BJ (cell line): Measurements from ENCODE around the gene NRL. TPM values are rescaled to one million over a fixed set of nuclear protein-coding genes. Genes with fewer than 3 reads are reported as not detected.

Source experiments
- CTCF ChIA-PET: fragments of 350-600 bp; formaldehyde crosslinking; extraction: SDS; loops from one replicate; lab custom pipeline; 2021; ENCODE audit warnings: antibody characterized with exemption, inconsistent platforms; lab: Yijun Ruan, JAX
- POLR2A ChIA-PET: fragments of 300-600 bp; sonication (Branson Sonifier 250); formaldehyde crosslinking; extraction: SDS; loops from one replicate; lab custom pipeline; 2021; ENCODE audit warnings: antibody characterized with exemption; lab: Charles Lee
- DNase-seq: peaks from one replicate; pipeline ENCODE4 v3.0.0-alpha.2; 2011; ENCODE audit warnings: low read depth
- H3K27me3 ChIP-seq: 2 replicates; pipeline ENCODE4 v1.6.0; 2011; ENCODE audit warnings: low read length; ENCODE audit not compliant: control insufficient read depth, insufficient read depth
- H3K36me3 ChIP-seq: 2 replicates; pipeline ENCODE4 v1.5.1; 2011; ENCODE audit warnings: low read length; ENCODE audit not compliant: control insufficient read depth, insufficient read depth
- H3K4me3 ChIP-seq: 2 replicates; pipeline ENCODE4 v1.5.1; 2011; ENCODE audit warnings: low read depth, mild to moderate bottlenecking, control low read depth, low read length
- CTCF ChIP-seq: IDR thresholded peaks from 2 replicates; pipeline ENCODE4 v1.5.1; 2011; ENCODE audit warnings: low read depth, mild to moderate bottlenecking, control low read depth, inconsistent platforms, low read length, moderate library complexity; ENCODE audit not compliant: insufficient read depth
- polyA plus RNA-seq: library from polyadenylated mRNA; depleted of rRNA; stranded (reverse); fragments of >200 nt; gene quantifications from 2 replicates; pipeline ENCODE4 v1.2.3, GENCODE V29; 2011

NRL gene
- polyA plus RNA-seq, 1 experiment = 0.91 TPM

- CTCF ChIA-PET = interaction anchor here (2.3 to 13.0 kb wide), 2 partner anchors 8 to 41 kb away, joined by 6 to 136 read pairs; no protein-coding TSS in a partner anchor
- H3K4me3 ChIP-seq = no peak overlapping the region
- H3K36me3 ChIP-seq = peaks cover 42% of the 10 kb centered on the region
- no peaks in the 10 kb centered on the region for H3K27me3 ChIP-seq
- no peak for TF ChIP-seq CTCF
- DNase-seq = no peak
- POLR2A ChIA-PET = no interaction called here
Observed at GRCh38 chr14:24098927-24099813, 15.6 kb downstream of the NRL start.

GRCh38 chr14:24098229-24098926 lies 16.4 kb downstream of the NRL start:
- Histone ChIP-seq H3K4me3 (no peak overlapping the region), H3K27me3 (no peaks in the 10 kb centered on the region), H3K36me3 (peaks cover 36% of the 10 kb centered on the region)
- ChIA-PET CTCF (interaction anchor here (1.2 to 13.0 kb wide), 2 partner anchors 9 to 43 kb away, joined by 3 to 136 read pairs; no protein-coding TSS in a partner anchor), POLR2A (no interaction called here)
- no peak for DNase-seq
- no peak for TF ChIP-seq CTCF

- TF ChIP-seq CTCF = no peak
- ChIA-PET POLR2A (no interaction called here), CTCF (interaction anchor here (1.2 to 13.0 kb wide), 2 partner anchors 10 to 38 kb away, joined by 4 to 136 read pairs; no protein-coding TSS in a partner anchor)
- H3K36me3 ChIP-seq = peaks cover 30% of the 10 kb centered on the region
- no peaks in the 10 kb centered on the region for H3K27me3 ChIP-seq
- H3K4me3 ChIP-seq = no peak overlapping the region
- DNase-seq = no peak
Observed at GRCh38 chr14:24096545-24097181, 18.1 kb downstream of the NRL start.

GRCh38 chr14:24095271-24096068 lies 19.3 kb downstream of the NRL start:
- TF ChIP-seq CTCF = no peak
- ChIA-PET CTCF (interaction anchor here (6.2 to 13.0 kb wide), 3 partner anchors 12 to 37 kb away, joined by 74 to 200 read pairs (median 136); no protein-coding TSS in a partner anchor), POLR2A (interaction anchor here (1.1 kb wide), 1 partner anchor 18 kb away, joined by 3 read pairs; no protein-coding TSS in a partner anchor)
- Histone ChIP-seq H3K27me3 (no peaks in the 10 kb centered on the region), H3K4me3 (peak overlapping the region; percentile 82), H3K36me3 (peaks cover 22% of the 10 kb centered on the region)
- DNase-seq = peak; percentile 29
